ENCODE data around the gene ACOXL.

GRCh38 chr2:110812726-110813645, 80.6 kb downstream of the ACOXL start:
- TF ChIP-seq, protein P1, sequence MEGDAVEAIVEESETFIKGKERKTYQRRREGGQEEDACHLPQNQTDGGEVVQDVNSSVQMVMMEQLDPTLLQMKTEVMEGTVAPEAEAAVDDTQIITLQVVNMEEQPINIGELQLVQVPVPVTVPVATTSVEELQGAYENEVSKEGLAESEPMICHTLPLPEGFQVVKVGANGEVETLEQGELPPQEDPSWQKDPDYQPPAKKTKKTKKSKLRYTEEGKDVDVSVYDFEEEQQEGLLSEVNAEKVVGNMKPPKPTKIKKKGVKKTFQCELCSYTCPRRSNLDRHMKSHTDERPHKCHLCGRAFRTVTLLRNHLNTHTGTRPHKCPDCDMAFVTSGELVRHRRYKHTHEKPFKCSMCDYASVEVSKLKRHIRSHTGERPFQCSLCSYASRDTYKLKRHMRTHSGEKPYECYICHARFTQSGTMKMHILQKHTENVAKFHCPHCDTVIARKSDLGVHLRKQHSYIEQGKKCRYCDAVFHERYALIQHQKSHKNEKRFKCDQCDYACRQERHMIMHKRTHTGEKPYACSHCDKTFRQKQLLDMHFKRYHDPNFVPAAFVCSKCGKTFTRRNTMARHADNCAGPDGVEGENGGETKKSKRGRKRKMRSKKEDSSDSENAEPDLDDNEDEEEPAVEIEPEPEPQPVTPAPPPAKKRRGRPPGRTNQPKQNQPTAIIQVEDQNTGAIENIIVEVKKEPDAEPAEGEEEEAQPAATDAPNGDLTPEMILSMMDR (IDR thresholded peaks at IDR 0.05; ENCODE audit: low read length) = no peak
- TF ChIP-seq EZH2 (IDR thresholded peaks at IDR 0.05; ENCODE audit: borderline replicate concordance, low read length) = no peak
